ENCODE results near the gene GAPDHS. TPM values are rescaled to one million over a fixed set of nuclear protein-coding genes. Genes with fewer than 3 reads are reported as not detected.

The GAPDHS gene
- total and polyA plus RNA-seq, 8 donors = not detected

DNA sequence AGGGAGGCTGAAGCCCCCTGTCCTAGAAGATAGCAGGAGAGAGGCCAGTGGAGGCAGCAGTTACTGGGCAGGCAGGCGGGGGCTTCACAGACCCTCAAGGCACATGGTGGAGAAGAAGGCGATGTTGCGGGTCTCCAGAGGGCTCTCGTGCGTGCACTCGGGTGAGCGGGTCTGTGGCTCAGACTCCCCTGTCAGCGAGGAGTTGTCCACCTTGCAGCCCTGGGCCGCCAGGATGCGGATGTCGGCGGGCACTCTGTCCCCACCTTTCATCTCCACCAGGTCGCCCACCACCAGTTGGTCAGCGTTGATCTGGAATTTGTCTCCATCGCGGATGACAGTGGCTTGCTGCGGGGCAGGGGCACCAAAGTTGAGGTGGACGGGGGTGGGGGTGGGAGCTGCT is 27.0 kb downstream of the GAPDHS start:
- Histone ChIP-seq H3K9me3 (no peaks in the 10 kb centered on the region), H3K4me1 (peaks cover 8 to 17% (median 12%) of the 10 kb centered on the region in 4 donors), H3K27me3 (peaks cover 12 to 86% (median 50%) of the 10 kb centered on the region in 3 donors), H3K27ac (no peak overlapping the region), H3K4me3 (peak overlapping the region in 1 of 4 donors; percentile 39), H3K36me3 (no peaks in the 10 kb centered on the region)
- TF ChIP-seq, protein P1, sequence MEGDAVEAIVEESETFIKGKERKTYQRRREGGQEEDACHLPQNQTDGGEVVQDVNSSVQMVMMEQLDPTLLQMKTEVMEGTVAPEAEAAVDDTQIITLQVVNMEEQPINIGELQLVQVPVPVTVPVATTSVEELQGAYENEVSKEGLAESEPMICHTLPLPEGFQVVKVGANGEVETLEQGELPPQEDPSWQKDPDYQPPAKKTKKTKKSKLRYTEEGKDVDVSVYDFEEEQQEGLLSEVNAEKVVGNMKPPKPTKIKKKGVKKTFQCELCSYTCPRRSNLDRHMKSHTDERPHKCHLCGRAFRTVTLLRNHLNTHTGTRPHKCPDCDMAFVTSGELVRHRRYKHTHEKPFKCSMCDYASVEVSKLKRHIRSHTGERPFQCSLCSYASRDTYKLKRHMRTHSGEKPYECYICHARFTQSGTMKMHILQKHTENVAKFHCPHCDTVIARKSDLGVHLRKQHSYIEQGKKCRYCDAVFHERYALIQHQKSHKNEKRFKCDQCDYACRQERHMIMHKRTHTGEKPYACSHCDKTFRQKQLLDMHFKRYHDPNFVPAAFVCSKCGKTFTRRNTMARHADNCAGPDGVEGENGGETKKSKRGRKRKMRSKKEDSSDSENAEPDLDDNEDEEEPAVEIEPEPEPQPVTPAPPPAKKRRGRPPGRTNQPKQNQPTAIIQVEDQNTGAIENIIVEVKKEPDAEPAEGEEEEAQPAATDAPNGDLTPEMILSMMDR (IDR thresholded peaks at IDR 0.05) = no peak
- TF ChIP-seq POLR2AphosphoS5 (IDR thresholded peaks at IDR 0.05) = no peak
- no peak for TF ChIP-seq EP300 (IDR thresholded peaks at IDR 0.05)
- no peak for TF ChIP-seq POLR2A (IDR thresholded peaks at IDR 0.05)
- WGBS, 5 donors = 81 to 90% (median 86%) methylated on average over 16 to 18 of the region's 18 CpGs
- intact Hi-C loops (cut with DNase I; ENCODE audit: low total_unique reads) = no loop called here
- DNase-seq = no peak

GRCh38 chr19:35560677-35561076 is 27.4 kb downstream of the GAPDHS start:
- intact Hi-C loops (cut with DNase I; ENCODE audit: low total_unique reads) = no loop called here
- peaks cover 12 to 89% (median 50%) of the 10 kb centered on the region in 3 donors for H3K27me3 ChIP-seq
- peaks cover 8 to 17% (median 12%) of the 10 kb centered on the region in 4 donors for H3K4me1 ChIP-seq
- no peaks in the 10 kb centered on the region for H3K9me3 ChIP-seq
- 41 to 64% (median 56%) methylated on average over 6 of the region's 6 CpGs for WGBS, 5 donors
- peak in 1 of 2 donors; percentile 1 for DNase-seq
- H3K27ac ChIP-seq = no peak overlapping the region
- no peak for TF ChIP-seq EP300 (IDR thresholded peaks at IDR 0.05)
- TF ChIP-seq, protein P1 (IDR thresholded peaks at IDR 0.05) = no peak
- TF ChIP-seq POLR2A (IDR thresholded peaks at IDR 0.05) = no peak
- TF ChIP-seq POLR2AphosphoS5 (IDR thresholded peaks at IDR 0.05) = no peak
- H3K36me3 ChIP-seq = no peaks in the 10 kb centered on the region
- peak overlapping the region in 1 of 4 donors; percentile 39 for H3K4me3 ChIP-seq

GRCh38 chr19:35561436-35561835 is 28.2 kb downstream of the GAPDHS start:
- WGBS, 5 donors = 70 to 78% (median 76%) methylated on average over 6 of the region's 6 CpGs
- Histone ChIP-seq H3K9me3 (no peaks in the 10 kb centered on the region), H3K4me3 (peak overlapping the region in 1 of 4 donors; percentile 17), H3K36me3 (no peaks in the 10 kb centered on the region), H3K27me3 (peaks cover 12 to 87% (median 50%) of the 10 kb centered on the region in 3 donors), H3K4me1 (peaks cover 8 to 17% (median 12%) of the 10 kb centered on the region in 4 donors), H3K27ac (no peak overlapping the region)
- TF ChIP-seq POLR2AphosphoS5 (IDR thresholded peaks at IDR 0.05) (no peak), POLR2A (IDR thresholded peaks at IDR 0.05) (no peak), EP300 (IDR thresholded peaks at IDR 0.05) (no peak)
- TF ChIP-seq, protein P1 (IDR thresholded peaks at IDR 0.05) = no peak
- intact Hi-C loops (cut with DNase I; ENCODE audit: low total_unique reads) = no loop called here
- DNase-seq = no peak

GRCh38 chr19:35562336-35562735 is 29.1 kb downstream of the GAPDHS start:
- Histone ChIP-seq H3K27me3 (peaks cover 12 to 78% (median 47%) of the 10 kb centered on the region in 3 donors), H3K36me3 (no peaks in the 10 kb centered on the region), H3K4me1 (peaks cover 8 to 16% (median 12%) of the 10 kb centered on the region in 4 donors), H3K9me3 (no peaks in the 10 kb centered on the region), H3K27ac (peak overlapping the region in 1 of 5 donors; percentile 8), H3K4me3 (peak overlapping the region in 2 of 4 donors; percentile 14 to 20)
- intact Hi-C loops (cut with DNase I; ENCODE audit: low total_unique reads) = no loop called here
- DNase-seq = peak in 1 of 2 donors; percentile 3
- TF ChIP-seq POLR2A (IDR thresholded peaks at IDR 0.05) = no peak
- TF ChIP-seq, protein P1 (IDR thresholded peaks at IDR 0.05) = no peak
- TF ChIP-seq EP300 (IDR thresholded peaks at IDR 0.05) = no peak
- no peak for TF ChIP-seq POLR2AphosphoS5 (IDR thresholded peaks at IDR 0.05)
- 45 to 66% (median 63%) methylated on average over 9 to 17 of the region's 17 CpGs for WGBS, 5 donors
